NCI-H82 (cell line): ENCODE measurements around the gene LRRFIP2.
"Not testable (repeated sequence)": the region's sequence is repeated elsewhere in the genome, so short reads cannot be mapped to it uniquely, and the experiment has no call there.

Experiments
- DNase-seq: peaks from one replicate; lab custom pipeline; 2025; lab: John Stamatoyannopoulos, UW

The LRRFIP2 gene

GRCh38 chr3:37144806-37145205, 29.6 kb downstream of the LRRFIP2 start:
- no peak for DNase-seq

- DNase-seq, result no peak
Observed at GRCh38 chr3:37143821-37144220, 30.6 kb downstream of the LRRFIP2 start.

- no peak for DNase-seq
Observed at GRCh38 chr3:37141676-37142075, 32.7 kb downstream of the LRRFIP2 start.

- no peak for DNase-seq
Observed at GRCh38 chr3:37140899-37141541, 33.4 kb downstream of the LRRFIP2 start.

GRCh38 chr3:37139567-37140052, 34.8 kb downstream of the LRRFIP2 start:
- DNase-seq, result no peak

GRCh38 chr3:37138816-37139215, 35.6 kb downstream of the LRRFIP2 start:
- DNase-seq, result no peak

GRCh38 chr3:37137516-37137915, 36.9 kb downstream of the LRRFIP2 start:
- DNase-seq, result no peak

GRCh38 chr3:37136067-37136466, 38.3 kb downstream of the LRRFIP2 start:
- no peak for DNase-seq

GRCh38 chr3:37135561-37135960, 38.8 kb downstream of the LRRFIP2 start:
- no peak for DNase-seq

- DNase-seq, result no peak
Observed at GRCh38 chr3:37132334-37132733, 42.0 kb downstream of the LRRFIP2 start.

GRCh38 chr3:37131860-37132144, 42.6 kb downstream of the LRRFIP2 start:
- DNase-seq, result no peak

- DNase-seq, result no peak
Observed at GRCh38 chr3:37130984-37131859, 43.2 kb downstream of the LRRFIP2 start.

- no peak for DNase-seq
Observed at GRCh38 chr3:37130448-37130847, 43.9 kb downstream of the LRRFIP2 start.

- no peak for DNase-seq
Observed at GRCh38 chr3:37129871-37130270, 44.5 kb downstream of the LRRFIP2 start.

- DNase-seq, result no peak
Observed at GRCh38 chr3:37127340-37127739, 47.0 kb downstream of the LRRFIP2 start.

- DNase-seq, result no peak
Observed at GRCh38 chr3:37126856-37127255, 47.5 kb downstream of the LRRFIP2 start.

- DNase-seq, result no peak
Observed at GRCh38 chr3:37125195-37126073, 48.9 kb downstream of the LRRFIP2 start.

GRCh38 chr3:37124435-37124834, 49.9 kb downstream of the LRRFIP2 start:
- DNase-seq, result no peak

- DNase-seq, result no peak
Observed at GRCh38 chr3:37123292-37123691, 51.1 kb downstream of the LRRFIP2 start.

GRCh38 chr3:37122069-37122468, 52.3 kb downstream of the LRRFIP2 start:
- not testable (repeated sequence) for DNase-seq

- no peak for DNase-seq
Observed at GRCh38 chr3:37118163-37118562, 56.2 kb downstream of the LRRFIP2 start.

- no peak for DNase-seq
Observed at GRCh38 chr3:37117548-37117947, 56.8 kb downstream of the LRRFIP2 start.

- no peak for DNase-seq
Observed at GRCh38 chr3:37116998-37117397, 57.4 kb downstream of the LRRFIP2 start.
